ENCODE results near the gene SCGB1C2. TPM values are rescaled to one million over a fixed set of nuclear protein-coding genes. Genes with fewer than 3 reads are reported as not detected.

SCGB1C2 gene
- total RNA-seq, 1 experiment from 2014 or later, result not detected

- H2AFZ ChIP-seq (ENCODE audit: low read length), result no peak overlapping the region
- H2BK5ac ChIP-seq (ENCODE audit: insufficient read length, low read length), result no peak overlapping the region
- H2AK5ac ChIP-seq (ENCODE audit: insufficient read length, low read length), result no peak overlapping the region
- no peak overlapping the region for H3K56ac ChIP-seq (ENCODE audit: insufficient read length, low read depth, low read length)
- no peak for DNase-seq
- Mint-ChIP-seq H3K36me3 (ENCODE audit: insufficient read depth in 1 of 3, low read depth in 3 of 3) (no peaks in the 10 kb centered on the region), H3K9me3 (no peaks in the 10 kb centered on the region), H3K27ac (no peak overlapping the region), H3K27me3 (ENCODE audit: low read depth) (peaks cover 2% of the 10 kb centered on the region), H3K4me1 (no peaks in the 10 kb centered on the region), H3K4me3 (no peak overlapping the region)
- H3K79me2 ChIP-seq (ENCODE audit: insufficient read depth, low read length), result no peaks in the 10 kb centered on the region
- no peak overlapping the region for H3K4me2 ChIP-seq (ENCODE audit: insufficient read depth, insufficient read length, low read length)
- H4K91ac ChIP-seq (ENCODE audit: insufficient read length, low read depth, low read length), result no peak overlapping the region
- H3K4me1 ChIP-seq (ENCODE audit: insufficient read depth, low read length), result no peaks in the 10 kb centered on the region
- no peaks in the 10 kb centered on the region for H4K20me1 ChIP-seq (ENCODE audit: control insufficient read depth, insufficient read depth, insufficient read length)
- no peak overlapping the region for H2BK12ac ChIP-seq (ENCODE audit: insufficient read length, low read depth, low read length)
- H3K18ac ChIP-seq (ENCODE audit: insufficient read length, low read depth, low read length), result no peak overlapping the region
- H3K14ac ChIP-seq (ENCODE audit: insufficient read depth, low read length), result no peak overlapping the region
- no peaks in the 10 kb centered on the region for H3K27me3 ChIP-seq (ENCODE audit: insufficient read depth, low read length)
- no peak overlapping the region for H2BK15ac ChIP-seq (ENCODE audit: low read depth, low read length)
- H3K79me1 ChIP-seq (ENCODE audit: insufficient read depth, low read depth, low read length, poor library complexity, severe bottlenecking), result no peaks in the 10 kb centered on the region
- no CpG with 5 or more reads among the region's 9 CpGs for WGBS (ENCODE audit: extremely low coverage, insufficient read length, low lambda C conversion rate)
- no peak overlapping the region for H3K4ac ChIP-seq (ENCODE audit: low read depth, low read length)
- no peak overlapping the region for H2BK20ac ChIP-seq (ENCODE audit: low read depth, low read length, poor library complexity, severe bottlenecking)
- no peaks in the 10 kb centered on the region for H3K9me3 ChIP-seq (ENCODE audit: control insufficient read depth, low read depth, low read length)
- TF ChIP-seq CTCF (conservative IDR thresholded peaks at IDR 0.05), result no peak
- H2BK120ac ChIP-seq (ENCODE audit: low read depth, low read length, poor library complexity, severe bottlenecking), result no peak overlapping the region
- no peak overlapping the region for H4K8ac ChIP-seq (replicated peaks; ENCODE audit: insufficient read length, low read depth, low read length)
- H3T11ph ChIP-seq (ENCODE audit: low read length), result no peak overlapping the region
- H4K5ac ChIP-seq (ENCODE audit: insufficient read length, low read depth, low read length), result no peak overlapping the region
- H3K23ac ChIP-seq (ENCODE audit: insufficient read length, low read depth, low read length), result no peak overlapping the region
- no peak overlapping the region for H3K27ac ChIP-seq (ENCODE audit: insufficient read length, low read depth, low read length)
- no peak overlapping the region for H3K9ac ChIP-seq (ENCODE audit: extremely low read depth, insufficient read length, low read length)
- no peaks in the 10 kb centered on the region for H3K23me2 ChIP-seq (ENCODE audit: insufficient read length, low read depth, low read length, poor library complexity, severe bottlenecking)
Observed at GRCh38 chr17:149897-150584, 12.7 kb downstream of the SCGB1C2 start.
